Stromal cell of bone marrow (primary cell): ENCODE results near the gene EBF4.
"Not testable (repeated sequence)": the region's sequence is repeated elsewhere in the genome, so short reads cannot be mapped to it uniquely, and the experiment has no call there.

Experiments
- DNase-seq: peaks from one replicate; pipeline ENCODE4 v3.0.0-alpha.2; 2012; ENCODE audit warnings: low read depth

The EBF4 gene

GRCh38 chr20:2796011-2796660 is 103.6 kb downstream of the EBF4 start:
- DNase-seq, result no peak

- DNase-seq, result no peak
Measured at GRCh38 chr20:2797136-2797983, 104.8 kb downstream of the EBF4 start.

- no peak for DNase-seq
Measured at GRCh38 chr20:2798095-2798805, 105.7 kb downstream of the EBF4 start.

GRCh38 chr20:2798814-2799213 is 106.2 kb downstream of the EBF4 start:
- no peak for DNase-seq

- no peak for DNase-seq
Measured at GRCh38 chr20:2799271-2799670, 106.7 kb downstream of the EBF4 start.

- DNase-seq, result no peak
Measured at GRCh38 chr20:2799688-2800520, 107.3 kb downstream of the EBF4 start.

GRCh38 chr20:2800521-2801285 is 108.1 kb downstream of the EBF4 start, which contains the start of gene CPXM1:
Gene CPXM1, minus strand, starts transcription at chr20:2800627. Its CDS starts 55 bp downstream, at chr20:2800572.
- DNase-seq, result no peak

- DNase-seq, result no peak
Measured at GRCh38 chr20:2801286-2801728, 108.7 kb downstream of the EBF4 start.

GRCh38 chr20:2804041-2804828 is 111.7 kb downstream of the EBF4 start:
- no peak for DNase-seq

- no peak for DNase-seq
Measured at GRCh38 chr20:2804852-2805688, 112.5 kb downstream of the EBF4 start.

- DNase-seq, result no peak
Measured at GRCh38 chr20:2805689-2806350, 113.2 kb downstream of the EBF4 start.

GRCh38 chr20:2806351-2806701 is 113.7 kb downstream of the EBF4 start:
- DNase-seq, result no peak

- DNase-seq, result no peak
Measured at GRCh38 chr20:2807019-2807418, 114.4 kb downstream of the EBF4 start.

- DNase-seq, result not testable (repeated sequence)
Measured at GRCh38 chr20:2807929-2808328, 115.3 kb downstream of the EBF4 start.

- DNase-seq, result no peak
Measured at GRCh38 chr20:2809690-2810089, 117.1 kb downstream of the EBF4 start.
